Testis (tissue), 3 donors: ENCODE results near the gene KCNIP2. TPM values are rescaled to one million over a fixed set of nuclear protein-coding genes. Genes with fewer than 3 reads are reported as not detected.

ENCODE experiments used
- DNase-seq: peaks from one replicate; pipeline ENCODE4 v3.0.0-alpha.2; 2019
- H3K27ac ChIP-seq, 2 donors: fragments of 200-600 bp; sonication (generic); one replicate each; pipeline ENCODE4 v1.5.1; 2019
- H3K27me3 ChIP-seq: fragments of 200-600 bp; sonication (generic); one replicate; pipeline ENCODE4 v1.5.1; 2019
- H3K36me3 ChIP-seq: fragments of 200-600 bp; sonication (generic); one replicate; pipeline ENCODE4 v1.5.1; 2017; ENCODE audit warnings: low read depth; ENCODE audit errors: missing control alignments
- H3K4me1 ChIP-seq: fragments of 200-600 bp; sonication (generic); one replicate; pipeline ENCODE4 v1.5.1; 2019
- H3K4me3 ChIP-seq, 2 donors: fragments of 200-600 bp; sonication (generic); one replicate each; pipeline ENCODE4 v1.5.1; 2017 to 2019
- H3K9me3 ChIP-seq: fragments of 200-600 bp; sonication (generic); one replicate; pipeline ENCODE4 v1.5.1; 2017
- CTCF ChIP-seq, 3 experiments: fragments of 450-650 bp in 2 of 3; fragments of 200-600 bp in 1 of 3; sonication (generic) in 1 of 3; IDR thresholded peaks; one replicate each; pipeline ENCODE4 v1.5.1; 2016 to 2019; ENCODE audit warnings: antibody characterized with exemption in 3 of 3, mild to moderate bottlenecking in 2 of 3, moderate library complexity in 1 of 3
- POLR2A ChIP-seq: fragments of 450-650 bp; IDR thresholded peaks from one replicate; pipeline ENCODE4 v1.6.1; 2017; ENCODE audit warnings: antibody characterized with exemption, mild to moderate bottlenecking, moderate library complexity
- WGBS, 2 donors: methylation state at CpG; one replicate each; pipeline ENCODE4 v1.1.5; 2018; 5-methylcytosine and 5-hydroxymethylcytosine counted together
- intact Hi-C: fragments of 100-400 bp; cut with DNase I; formaldehyde crosslinking; loops from one replicate; pipeline ENCODE4 v1.15.1; 2023; ENCODE audit warnings: low total_unique reads
- polyA plus RNA-seq: library from polyadenylated mRNA; stranded (reverse); fragments of 350-450 nt; fragmentation: Illumina TruSeq; extraction: RNeasy Lipid Tissue Mini Kit (QIAGEN cat#74804); gene quantifications from one replicate; pipeline ENCODE4 v1.2.3, GENCODE V29; 2014; ENCODE audit warnings: low read depth, low replicate concordance; ENCODE audit not compliant: insufficient read depth
- total RNA-seq, 2 donors: library from RNA; depleted of rRNA; stranded (reverse); fragments of >200 nt; gene quantifications; one replicate each; pipeline ENCODE4 v1.2.3, GENCODE V29; 2016

KCNIP2 gene
- total and polyA plus RNA-seq, 3 donors from 2014 or later, result 5.1 to 6.8 (median 5.6) TPM

- TF ChIP-seq POLR2A (no peak), CTCF (IDR thresholded peaks at IDR 0.05) (no peak)
- Histone ChIP-seq H3K27ac (no peak overlapping the region), H3K27me3 (peaks cover 6% of the 10 kb centered on the region), H3K36me3 (no peaks in the 10 kb centered on the region), H3K9me3 (no peaks in the 10 kb centered on the region), H3K4me3 (peak overlapping the region in 1 of 2 donors; percentile 29), H3K4me1 (peaks cover 25% of the 10 kb centered on the region)
- 17 to 18% methylated on average over 33 to 45 of the region's 74 CpGs for WGBS, 2 donors
- no peak for DNase-seq
- intact Hi-C loops, result no loop called here
These were observed 67.3 kb downstream of the KCNIP2 start for GRCh38 chr10:101776161-101776817.

Other genes with a start within 250 kb of the KCNIP2 start
- gene FBXW4, start 148.6 kb downstream of the KCNIP2 start, total RNA-seq, result 10 to 100 TPM; 62.5 to 76.1 TPM
- 49.0 TPM for gene FBXW4, start 148.6 kb downstream of the KCNIP2 start, polyA plus RNA-seq
- 1 to 10 TPM in 1 of 2 donors, not detected in 1; 1.1 TPM for gene FGF8, start 67.7 kb downstream of the KCNIP2 start, total RNA-seq
- gene FGF8, start 67.7 kb downstream of the KCNIP2 start, polyA plus RNA-seq, result 0.41 TPM
- 10 to 100 TPM; 38.9 to 64.5 TPM for gene NPM3, start 60.4 kb downstream of the KCNIP2 start, total RNA-seq
- gene NPM3, start 60.4 kb downstream of the KCNIP2 start, polyA plus RNA-seq, result 40.9 TPM
- 100 to 1,000 TPM; 161 to 215 TPM for gene OGA, start 25.4 kb downstream of the KCNIP2 start, total RNA-seq
- gene OGA, start 25.4 kb downstream of the KCNIP2 start, polyA plus RNA-seq, result 93.3 TPM
- gene ARMH3, start 212.4 kb upstream of the KCNIP2 start, total RNA-seq, result 10 to 100 TPM; 21.6 to 23.7 TPM
- gene ARMH3, start 212.4 kb upstream of the KCNIP2 start, polyA plus RNA-seq, result 20.2 TPM
- gene HPS6, start 221.5 kb upstream of the KCNIP2 start, total RNA-seq, result 10 to 100 TPM; 19.6 to 23.2 TPM
- 9.7 TPM for gene HPS6, start 221.5 kb upstream of the KCNIP2 start, polyA plus RNA-seq